HepG2 (cell line): Measurements from ENCODE around the gene TRPC3. TPM values are rescaled to one million over a fixed set of nuclear protein-coding genes. Genes with fewer than 3 reads are reported as not detected.

ENCODE experiments used
- ATAC-seq: fragments of 200-7000 bp; cut with Tn5 transposase; 3 replicates; pipeline ENCODE4 v1.9.1; 2020; ENCODE audit warnings: mild to moderate bottlenecking, moderate library complexity
- Bru-seq: library from RNA; stranded (reverse); fragments of 400-500 nt; gene quantifications from one replicate; lab custom pipeline; 2021; lab: Mats Ljungman, UMichigan
- BruChase-seq, 2 experiments: library from RNA; stranded (reverse); fragments of 400-500 nt; gene quantifications; one replicate each; lab custom pipeline; 2021; lab: Mats Ljungman, UMichigan
- BruUV-seq: library from RNA; stranded (reverse); fragments of 400-500 nt; replicated peaks from 2 replicates; lab custom pipeline; 2021; lab: Mats Ljungman, UMichigan
- CTCF ChIA-PET: fragments of 300-600 bp; formaldehyde crosslinking; extraction: SDS; loops from one replicate; lab custom pipeline; 2021; ENCODE audit warnings: low total read pairs, inconsistent platforms, low intra/inter-chr PET ratio; lab: Yijun Ruan, JAX
- POLR2A ChIA-PET: fragments of 350-600 bp; sonication (Branson Sonifier 250); formaldehyde crosslinking; loops from one replicate; lab custom pipeline; 2020; ENCODE audit warnings: antibody characterized with exemption, inconsistent platforms; lab: Yijun Ruan, JAX
- DNase-seq: peaks from one replicate; pipeline ENCODE4 v3.0.0-alpha.2; 2015; ENCODE audit warnings: low spot score
- FAIRE-seq: peaks from 3 replicates; lab custom pipeline; 2011; peaks lifted over from hg19 to GRCh38; lab: Jason Lieb, UNC
- H2AFZ ChIP-seq: one replicate; pipeline ENCODE4 v1.6.1; 2011; ENCODE audit warnings: low read length, inconsistent platforms
- H3K27ac ChIP-seq: fragments of 300-600 bp; 3 replicates; pipeline ENCODE4 v1.8.0; 2011; ENCODE audit warnings: mixed run types, mild to moderate bottlenecking, mixed read lengths, low read length, inconsistent platforms; ENCODE audit not compliant: insufficient read depth; ENCODE audit errors: extremely low read length
- H3K27me3 ChIP-seq, 2 experiments: fragments of 200-600 bp in 1 of 2; 2 replicates in 1 of 2; 3 replicates in 1 of 2; pipeline versions ENCODE4 v1.6.0 to v1.8.0; 2011; ENCODE audit warnings: low read length in 2 of 2, mild to moderate bottlenecking in 2 of 2, moderate library complexity in 2 of 2, inconsistent platforms in 1 of 2; ENCODE audit not compliant: insufficient read depth in 2 of 2, control insufficient read depth in 1 of 2
- H3K36me3 ChIP-seq, 2 experiments: fragments of 200-600 bp in 1 of 2; replicated peaks in 1 of 2; 2 replicates in 1 of 2; 3 replicates in 1 of 2; pipeline versions ENCODE4 v1.5.1 to v1.8.0; 2011; ENCODE audit warnings: low read length in 2 of 2, inconsistent platforms in 1 of 2; ENCODE audit not compliant: insufficient read depth in 2 of 2, control insufficient read depth in 1 of 2
- H3K4me1 ChIP-seq: 2 replicates; pipeline ENCODE4 v1.5.1; 2012; ENCODE audit warnings: low read length, inconsistent platforms; ENCODE audit not compliant: insufficient read depth
- H3K4me2 ChIP-seq: 2 replicates; pipeline ENCODE4 v1.6.0; 2011; ENCODE audit warnings: low read depth, low read length, inconsistent platforms
- H3K4me3 ChIP-seq, 3 experiments: fragments of 200-600 bp in 1 of 3; sonication (generic), shearing (Covaris generic) in 1 of 3; replicated peaks in 1 of 3; 2 replicates each; pipeline ENCODE4 v1.5.1; 2011 to 2016; ENCODE audit warnings: low read length in 3 of 3, inconsistent platforms in 2 of 3, low read depth in 2 of 3, mild to moderate bottlenecking in 2 of 3, control low read depth in 1 of 3, mixed read lengths in 1 of 3; ENCODE audit not compliant: insufficient read depth in 1 of 3
- H3K79me2 ChIP-seq: one replicate; pipeline ENCODE4 v1.6.1; 2011; ENCODE audit warnings: low read length, inconsistent platforms; ENCODE audit not compliant: insufficient read depth
- H3K9ac ChIP-seq: 2 replicates; pipeline ENCODE4 v1.6.0; 2011; ENCODE audit warnings: mild to moderate bottlenecking, low read depth, low read length, inconsistent platforms; ENCODE audit not compliant: insufficient read depth
- H3K9me3 ChIP-seq: 2 replicates; pipeline ENCODE4 v1.5.1; 2012; ENCODE audit warnings: mild to moderate bottlenecking, low read length
- H4K20me1 ChIP-seq: 2 replicates; pipeline ENCODE4 v1.6.0; 2011; ENCODE audit warnings: inconsistent platforms, mild to moderate bottlenecking, low read length, moderate library complexity; ENCODE audit not compliant: insufficient read depth
- BHLHE40 ChIP-seq: IDR thresholded peaks from 2 replicates; pipeline ENCODE4 v1.6.1; 2011; ENCODE audit warnings: low read length, improper control_type of control experiment
- CHD2 ChIP-seq: IDR thresholded peaks from 2 replicates; pipeline ENCODE4 v1.6.1; 2011; ENCODE audit warnings: low read depth, low read length, improper control_type of control experiment
- ESRRA ChIP-seq: sonication (generic); formaldehyde crosslinking; IDR thresholded peaks from 2 replicates; pipeline ENCODE4 v1.5.1; 2020; ENCODE audit warnings: mild to moderate bottlenecking, low read depth, missing genetic modification reagents
- GABPB1 ChIP-seq: IDR thresholded peaks from 2 replicates; pipeline ENCODE4 v1.6.1; 2016; ENCODE audit warnings: mild to moderate bottlenecking, missing genetic modification reagents, moderate library complexity, missing compliant biosample characterization
- GLI4 ChIP-seq: sonication (generic); formaldehyde crosslinking; IDR thresholded peaks from 2 replicates; pipeline ENCODE4 v1.5.1; 2020; ENCODE audit warnings: missing genetic modification reagents, mild to moderate bottlenecking, moderate library complexity, borderline replicate concordance
- KLF11 ChIP-seq: IDR thresholded peaks from 2 replicates; pipeline ENCODE4 v1.6.1; 2016; ENCODE audit warnings: missing compliant biosample characterization
- POLR2A ChIP-seq, 2 experiments: IDR thresholded peaks; 2 replicates each; pipeline ENCODE4 v1.6.1; 2011; ENCODE audit warnings: low read depth in 2 of 2, low read length in 2 of 2, mild to moderate bottlenecking in 1 of 2, moderate library complexity in 1 of 2; ENCODE audit not compliant: insufficient read depth in 1 of 2
- SRSF9 ChIP-seq: fragments of 200-400 bp; formaldehyde crosslinking; IDR thresholded peaks from 2 replicates; pipeline ENCODE4 v1.6.1; 2018; ENCODE audit warnings: borderline replicate concordance, mild to moderate bottlenecking, low read depth, low read length; ENCODE audit not compliant: insufficient read depth, poor library complexity, severe bottlenecking
- TCF12 ChIP-seq, 2 experiments: fragments of 450-650 bp in 1 of 2; sonication (generic) in 1 of 2; formaldehyde crosslinking in 1 of 2; IDR thresholded peaks; 2 replicates each; pipeline versions ENCODE4 v1.6.1 to v1.8.0; 2017 to 2022; ENCODE audit warnings: antibody characterized with exemption in 1 of 2, mild to moderate bottlenecking in 1 of 2, missing genetic modification reagents in 1 of 2, moderate library complexity in 1 of 2
- ZKSCAN1 ChIP-seq: fragments of 150-350 bp; IDR thresholded peaks from 2 replicates; pipeline ENCODE4 v1.6.1; 2014; ENCODE audit warnings: low read length
- ZNF24 ChIP-seq: fragments of 450-650 bp; IDR thresholded peaks from 2 replicates; pipeline ENCODE4 v1.6.1; 2017; ENCODE audit warnings: antibody characterized with exemption, mild to moderate bottlenecking
- ZNF263 ChIP-seq: sonication (generic); formaldehyde crosslinking; IDR thresholded peaks from 2 replicates; pipeline ENCODE4 v1.4.0; 2020; ENCODE audit warnings: missing genetic modification reagents
- ZNF777 ChIP-seq: sonication (generic); formaldehyde crosslinking; IDR thresholded peaks from 2 replicates; pipeline ENCODE4 v1.4.0; 2020; ENCODE audit warnings: missing genetic modification reagents
- WGBS: methylation state at CpG from one replicate; pipeline ENCODE4 v1.1.6; 2017; ENCODE audit warnings: low lambda C conversion rate; 5-methylcytosine and 5-hydroxymethylcytosine counted together
- in situ Hi-C: cut with HindIII; loops from 2 replicates; pipeline ENCODE4 v1.10.0; 2017; ENCODE audit warnings: low pct_unique_long_range_greater_than_20kb; ENCODE audit not compliant: extremely low pct_ligation_motif_present
- intact Hi-C: fragments of 100-400 bp; cut with micrococcal nuclease; formaldehyde crosslinking; loops from one replicate; pipeline ENCODE4 v1.10.0; 2022; ENCODE audit not compliant: unreplicated experiment
- long read RNA-seq, 2 experiments: library from RNA in 1 of 2; library from polyadenylated mRNA in 1 of 2; stranded (forward) in 1 of 2; unstranded in 1 of 2; transcript quantifications; one replicate each; pipeline ENCODE4 v2.0.0, GENCODE V29; 2019 to 2022
- polyA minus RNA-seq, 3 experiments: library from RNA; depleted of rRNA, polyadenylated mRNA; stranded (reverse); fragments of >200 nt; gene quantifications; 2 replicates each; pipeline ENCODE4 v1.2.3, GENCODE V29; 2011; ENCODE audit warnings: low replicate concordance in 1 of 3
- polyA plus RNA-seq, 8 experiments: library from polyadenylated mRNA; depleted of rRNA in 3 of 8; stranded (reverse) in 7 of 8; unstranded in 1 of 8; fragments of >200 nt; fragmentation: Illumina TruSeq in 4 of 8; extraction: Trizol in 4 of 8; gene quantifications; 2 replicates each; pipeline versions ENCODE4 v1.2.1 to v1.2.3, GENCODE V29; 2011 to 2016; ENCODE audit warnings: low read depth in 4 of 8, missing spikeins in 1 of 8, mixed read lengths in 1 of 8; ENCODE audit not compliant: insufficient read depth in 1 of 8
- total RNA-seq, 5 experiments: library from RNA; depleted of rRNA; stranded (reverse); fragments of >200 nt; fragmentation: Illumina TruSeq; extraction: Trizol; gene quantifications; 2 replicates each; pipeline ENCODE4 v1.2.3, GENCODE V29; 2016; ENCODE audit warnings: low read depth in 1 of 5
- TF ChIP-seq, protein P1 (sequence below): IDR thresholded peaks from 2 replicates; pipeline ENCODE4 v1.6.1; 2012; ENCODE audit warnings: inconsistent platforms
- TF ChIP-seq, protein P2 (sequence below): IDR thresholded peaks from 2 replicates; pipeline ENCODE4 v1.6.1; 2016; ENCODE audit warnings: missing compliant biosample characterization, missing genetic modification reagents, borderline replicate concordance
- TF ChIP-seq, protein P3 (sequence below): sonication (generic); formaldehyde crosslinking; IDR thresholded peaks from 2 replicates; pipeline ENCODE4 v1.4.0; 2020; ENCODE audit warnings: missing genetic modification reagents

The TRPC3 gene
- not detected in 2 replicates for total RNA-seq (2016; rRNA removed; fragmentation: Illumina TruSeq; extraction: Trizol)
- total RNA-seq (2016; cell fraction: cytosol; rRNA removed; fragmentation: Illumina TruSeq; extraction: Trizol; ENCODE audit: low read depth) = not detected in 2 replicates
- not detected in 2 replicates for total RNA-seq (2016; cell fraction: insoluble cytoplasmic fraction; rRNA removed; fragmentation: Illumina TruSeq; extraction: Trizol)
- total RNA-seq (2016; cell fraction: membrane; rRNA removed; fragmentation: Illumina TruSeq; extraction: Trizol) = not detected in 2 replicates
- not detected in 2 replicates for total RNA-seq (2016; cell fraction: nucleus; rRNA removed; fragmentation: Illumina TruSeq; extraction: Trizol)
- polyA plus RNA-seq (2011; rRNA removed) = not detected in 2 replicates
- polyA plus RNA-seq (2011; cell fraction: cytosol; rRNA removed) = not detected in 2 replicates
- polyA plus RNA-seq (2011; cell fraction: nucleus; rRNA removed) = not detected in 2 replicates
- not detected in 2 replicates for polyA plus RNA-seq (2012)
- polyA plus RNA-seq (2016; cell fraction: cytosol; fragmentation: Illumina TruSeq; extraction: Trizol; ENCODE audit: low read depth) = not detected in 2 replicates
- not detected in 2 replicates for polyA plus RNA-seq (2016; cell fraction: insoluble cytoplasmic fraction; fragmentation: Illumina TruSeq; extraction: Trizol; ENCODE audit: low read depth)
- not detected in 2 replicates for polyA plus RNA-seq (2016; cell fraction: membrane; fragmentation: Illumina TruSeq; extraction: Trizol; ENCODE audit: low read depth)
- not detected in 2 replicates for polyA plus RNA-seq (2016; cell fraction: nucleus; fragmentation: Illumina TruSeq; extraction: Trizol; ENCODE audit: insufficient read depth, low read depth)
- not detected in 2 replicates for polyA minus RNA-seq (2011; rRNA and poly(A)+ RNA removed; ENCODE audit: low replicate concordance)
- polyA minus RNA-seq (2011; cell fraction: cytosol; rRNA and poly(A)+ RNA removed) = not detected in 2 replicates
- polyA minus RNA-seq (2011; cell fraction: nucleus; rRNA and poly(A)+ RNA removed) = not detected in 2 replicates
- not detected for Bru-seq, nascent RNA
- BruChase-seq, experiment 1, labeled RNA remaining after a 6-hour chase = not detected
- not detected for BruChase-seq, experiment 2, labeled RNA remaining after a 2-hour chase
- long read RNA-seq, experiment 1 = 0 reads
- long read RNA-seq, experiment 2 = 0 reads

DNA sequence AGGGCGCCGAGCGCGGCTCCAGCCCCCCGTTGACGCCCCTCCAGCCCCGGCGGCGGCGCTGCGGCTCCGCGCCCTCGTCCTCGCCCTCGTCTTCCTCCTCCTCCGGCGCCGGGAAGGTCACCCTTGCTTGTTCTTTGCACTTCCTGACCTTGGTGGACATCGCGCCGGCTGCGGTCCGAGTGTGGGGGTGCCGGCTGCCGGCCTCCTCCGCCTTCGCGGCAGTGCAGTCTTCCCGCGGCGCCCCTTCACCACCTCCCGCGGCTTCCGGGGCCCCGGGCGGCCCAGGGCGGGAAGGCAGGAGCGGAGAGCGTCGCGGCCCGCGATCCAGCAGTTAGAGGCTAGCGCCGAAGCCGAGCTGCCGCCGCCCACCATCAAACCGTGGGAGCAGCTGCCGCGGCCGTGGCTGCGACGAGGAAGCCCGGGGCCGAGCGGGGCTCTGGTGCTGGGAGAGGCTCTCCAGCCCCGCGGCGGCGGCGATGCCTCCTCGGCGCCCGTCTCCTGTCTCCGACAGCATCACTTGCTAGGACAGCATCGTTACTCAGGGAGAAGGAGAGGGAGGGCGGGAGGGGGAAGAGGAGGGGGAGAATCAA is at the start of gene TRPC3:
TSS of gene TRPC3 (minus strand) at position 540 of the 590 bp plus-strand sequence. CDS start at position 160, 380 bp downstream.
- Histone ChIP-seq H3K27me3 (peaks cover 7 to 48% of the 10 kb centered on the region in 2 experiments), H4K20me1 (no peaks in the 10 kb centered on the region), H3K4me1 (peaks cover 14% of the 10 kb centered on the region), H3K36me3 (no peaks in the 10 kb centered on the region), H3K9ac (no peak within 1 kb of the TSS), H3K79me2 (no peaks in the 10 kb centered on the region), H3K4me2 (peak within 1 kb of the TSS; percentile 74), H3K4me3 (peak within 1 kb of the TSS; percentile 39 to 60 (median 40); a peak in 5 of 6 replicates), H3K9me3 (no peaks in the 10 kb centered on the region), H3K27ac (no peak within 1 kb of the TSS), H2AFZ (no peak within 1 kb of the TSS)
- ATAC-seq (peak; percentile 45), FAIRE-seq (no peak), DNase-seq (no peak)
- ChIA-PET POLR2A (no interaction called here), CTCF (no interaction called here)
- intact Hi-C loops (loop anchor here (2.0 kb wide), 1 partner anchor 625 kb away; no protein-coding TSS in a partner anchor), in situ Hi-C loops (no loop called here)
- under 1% methylated on average over 26 of the region's 69 CpGs for WGBS
- BruUV-seq = no TSS peak
- TF ChIP-seq, protein P1, sequence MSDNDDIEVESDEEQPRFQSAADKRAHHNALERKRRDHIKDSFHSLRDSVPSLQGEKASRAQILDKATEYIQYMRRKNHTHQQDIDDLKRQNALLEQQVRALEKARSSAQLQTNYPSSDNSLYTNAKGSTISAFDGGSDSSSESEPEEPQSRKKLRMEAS = 0 out of 2 replicates have a peak, but pooled peaks have one; percentile 39
- TF ChIP-seq POLR2A (IDR thresholded peaks at IDR 0.05; ENCODE audit: insufficient read depth in 1 of 2, low read depth in 2 of 2, low read length in 2 of 2) (no peak), ZKSCAN1 (no peak), ZNF24 (no peak), GLI4 (CRISPR knock-in tag) (no peak), ZNF777 (CRISPR knock-in tag) (peak; percentile 75), SRSF9 (no peak), GABPB1 (peak; percentile 48; the same call in 1 of the 2 replicates), CHD2 (no peak), BHLHE40 (no peak), KLF11 (CRISPR knock-in tag) (no peak), ZNF263 (CRISPR knock-in tag) (no peak), TCF12 (IDR thresholded peaks at IDR 0.05) (no peak), TCF12 (CRISPR knock-in tag; IDR thresholded peaks at IDR 0.05) (no peak), ESRRA (CRISPR knock-in tag) (no peak)
- TF ChIP-seq, protein P2, sequence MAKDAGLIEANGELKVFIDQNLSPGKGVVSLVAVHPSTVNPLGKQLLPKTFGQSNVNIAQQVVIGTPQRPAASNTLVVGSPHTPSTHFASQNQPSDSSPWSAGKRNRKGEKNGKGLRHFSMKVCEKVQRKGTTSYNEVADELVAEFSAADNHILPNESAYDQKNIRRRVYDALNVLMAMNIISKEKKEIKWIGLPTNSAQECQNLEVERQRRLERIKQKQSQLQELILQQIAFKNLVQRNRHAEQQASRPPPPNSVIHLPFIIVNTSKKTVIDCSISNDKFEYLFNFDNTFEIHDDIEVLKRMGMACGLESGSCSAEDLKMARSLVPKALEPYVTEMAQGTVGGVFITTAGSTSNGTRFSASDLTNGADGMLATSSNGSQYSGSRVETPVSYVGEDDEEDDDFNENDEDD (CRISPR knock-in tag) = peak; percentile 57; the same call in 1 of the 2 replicates
- TF ChIP-seq, protein P3, sequence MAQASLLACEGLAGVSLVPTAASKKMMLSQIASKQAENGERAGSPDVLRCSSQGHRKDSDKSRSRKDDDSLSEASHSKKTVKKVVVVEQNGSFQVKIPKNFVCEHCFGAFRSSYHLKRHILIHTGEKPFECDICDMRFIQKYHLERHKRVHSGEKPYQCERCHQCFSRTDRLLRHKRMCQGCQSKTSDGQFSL (CRISPR knock-in tag) = peak; percentile 55; the same call in 1 of the 2 replicates
